ENCODE measurements around the gene CDO1.

The CDO1 gene

GRCh38 chr5:115800108-115800507 is 16.4 kb downstream of the CDO1 start:
- no peak overlapping the region for H3K4me3 ChIP-seq (ENCODE audit: low read depth, low read length)
- no peak for DNase-seq (ENCODE audit: low read depth)

- no peak overlapping the region for H3K4me3 ChIP-seq (ENCODE audit: low read depth, low read length)
- DNase-seq (ENCODE audit: low read depth) = no peak
Measured at GRCh38 chr5:115798252-115798651, 18.2 kb downstream of the CDO1 start.

- no peak for DNase-seq (ENCODE audit: low read depth)
- H3K4me3 ChIP-seq (ENCODE audit: low read depth, low read length) = no peak overlapping the region
Measured at GRCh38 chr5:115796656-115797055, 19.8 kb downstream of the CDO1 start.

- DNase-seq (ENCODE audit: low read depth) = no peak
- H3K4me3 ChIP-seq (ENCODE audit: low read depth, low read length) = no peak overlapping the region
Measured at GRCh38 chr5:115795700-115796099, 20.8 kb downstream of the CDO1 start.

GRCh38 chr5:115788440-115788839 is 28.0 kb downstream of the CDO1 start:
- no peak for DNase-seq (ENCODE audit: low read depth)
- no peak overlapping the region for H3K4me3 ChIP-seq (ENCODE audit: low read depth, low read length)

- DNase-seq (ENCODE audit: low read depth) = no peak
- no peak overlapping the region for H3K4me3 ChIP-seq (ENCODE audit: low read depth, low read length)
Measured at GRCh38 chr5:115787426-115787825, 29.0 kb downstream of the CDO1 start.

GRCh38 chr5:115785381-115786065 is 30.9 kb downstream of the CDO1 start:
- H3K4me3 ChIP-seq (ENCODE audit: low read depth, low read length) = no peak overlapping the region

GRCh38 chr5:115778417-115778816 is 38.0 kb downstream of the CDO1 start:
- no peak for DNase-seq (ENCODE audit: low read depth)
- no peak overlapping the region for H3K4me3 ChIP-seq (ENCODE audit: low read depth, low read length)

More at GRCh38 chr5:115785381-115786065, 30.9 kb downstream of the CDO1 start:
- DNase-seq (ENCODE audit: low read depth) = no peak

GRCh38 chr5:115776989-115777388 is 39.5 kb downstream of the CDO1 start:
- no peak for DNase-seq (ENCODE audit: low read depth)
- no peak overlapping the region for H3K4me3 ChIP-seq (ENCODE audit: low read depth, low read length)

GRCh38 chr5:115775999-115776398 is 40.5 kb downstream of the CDO1 start:
- no peak overlapping the region for H3K4me3 ChIP-seq (ENCODE audit: low read depth, low read length)
- no peak for DNase-seq (ENCODE audit: low read depth)

- peak; percentile 47 for DNase-seq (ENCODE audit: low read depth)
- H3K4me3 ChIP-seq (ENCODE audit: low read depth, low read length) = no peak overlapping the region
Measured at GRCh38 chr5:115774684-115775083, 41.8 kb downstream of the CDO1 start.

GRCh38 chr5:115772731-115773475 is 43.6 kb downstream of the CDO1 start:
- peak; percentile 31 for DNase-seq (ENCODE audit: low read depth)

GRCh38 chr5:115770466-115770865 is 46.0 kb downstream of the CDO1 start:
- DNase-seq (ENCODE audit: low read depth) = no peak
- no peak overlapping the region for H3K4me3 ChIP-seq (ENCODE audit: low read depth, low read length)

More at GRCh38 chr5:115772731-115773475, 43.6 kb downstream of the CDO1 start:
- H3K4me3 ChIP-seq (ENCODE audit: low read depth, low read length) = no peak overlapping the region

- H3K4me3 ChIP-seq (ENCODE audit: low read depth, low read length) = no peak overlapping the region
- no peak for DNase-seq (ENCODE audit: low read depth)
Measured at GRCh38 chr5:115767424-115767823, 49.0 kb downstream of the CDO1 start.

GRCh38 chr5:115766608-115767007 is 49.9 kb downstream of the CDO1 start:
- H3K4me3 ChIP-seq (ENCODE audit: low read depth, low read length) = no peak overlapping the region
- DNase-seq (ENCODE audit: low read depth) = no peak

- no peak overlapping the region for H3K4me3 ChIP-seq (ENCODE audit: low read depth, low read length)
- no peak for DNase-seq (ENCODE audit: low read depth)
Measured at GRCh38 chr5:115758356-115758755, 58.1 kb downstream of the CDO1 start.

GRCh38 chr5:115755675-115756074 is 60.8 kb downstream of the CDO1 start:
- no peak for DNase-seq (ENCODE audit: low read depth)
- no peak overlapping the region for H3K4me3 ChIP-seq (ENCODE audit: low read depth, low read length)

Data from skeletal muscle cell (primary cell).